ENCODE data around the gene KDM4C.
A peak's percentile ranks its signal among the peaks of the same experiment; 100 is the strongest.
"Not testable (repeated sequence)": the region's sequence is repeated elsewhere in the genome, so short reads cannot be mapped to it uniquely, and the experiment has no call there.

The KDM4C gene

GRCh38 chr9:6987381-6987780 lies 229.6 kb downstream of the KDM4C start:
- DNase-seq = no peak

DNA sequence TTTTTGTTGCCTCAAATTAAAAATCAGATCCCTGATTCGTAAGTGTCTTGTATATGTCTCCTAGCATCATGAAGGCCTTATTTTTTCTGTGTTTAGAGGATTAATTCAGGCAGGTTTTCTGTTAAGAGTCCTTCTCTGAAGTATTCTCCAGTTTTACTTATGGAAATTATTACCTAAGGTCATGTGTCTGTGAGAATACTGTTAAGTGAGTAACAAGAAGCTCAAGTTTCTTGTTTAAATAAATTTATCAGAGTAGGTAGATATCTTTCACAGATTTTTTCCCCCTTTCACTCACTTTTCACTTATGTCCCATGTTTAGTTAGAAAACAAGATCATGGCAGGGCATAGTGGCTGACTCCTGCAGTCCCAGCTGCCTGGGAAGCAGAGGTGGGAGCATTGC lies 233.6 kb downstream of the KDM4C start:
- no peak for DNase-seq

DNA sequence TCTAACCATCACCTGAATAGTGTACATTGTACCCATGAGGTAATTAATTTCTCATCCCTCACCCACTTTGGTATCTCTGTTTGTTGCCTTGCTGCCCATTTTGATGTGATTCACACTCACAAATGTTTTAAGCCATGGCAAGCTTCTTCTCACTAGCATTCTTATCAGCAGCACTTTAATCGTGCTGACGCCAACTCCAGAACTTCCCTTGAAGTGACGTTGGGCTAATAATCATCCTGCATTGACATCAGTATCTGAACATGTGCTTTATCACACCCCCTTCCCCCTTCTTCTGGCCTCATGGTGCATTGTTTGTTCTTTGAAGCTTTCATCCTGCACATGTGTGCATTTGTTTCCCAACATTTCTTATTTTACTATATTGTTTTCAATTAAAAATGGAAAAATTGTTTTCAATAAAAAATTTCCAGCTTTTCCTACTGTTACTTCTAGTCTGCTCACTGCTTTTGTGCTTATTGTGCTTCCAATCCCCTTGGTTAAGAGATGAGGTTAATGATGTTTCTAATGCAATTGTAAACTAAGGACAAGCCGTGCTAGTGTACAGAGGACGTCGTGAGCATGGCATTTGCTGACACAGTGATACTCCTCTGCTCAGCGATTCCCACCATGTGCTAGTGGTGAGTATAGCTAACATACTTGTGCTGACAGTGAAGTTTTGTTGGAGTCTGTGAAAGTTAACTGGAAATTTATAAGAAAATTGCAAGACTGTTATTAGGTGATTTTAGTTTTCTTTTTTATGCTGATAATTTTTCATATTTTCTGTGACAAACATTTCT lies 238.5 kb downstream of the KDM4C start:
- no peak for DNase-seq

GRCh38 chr9:6997330-6997729 lies 239.6 kb downstream of the KDM4C start:
- DNase-seq = peak; percentile 12

DNA sequence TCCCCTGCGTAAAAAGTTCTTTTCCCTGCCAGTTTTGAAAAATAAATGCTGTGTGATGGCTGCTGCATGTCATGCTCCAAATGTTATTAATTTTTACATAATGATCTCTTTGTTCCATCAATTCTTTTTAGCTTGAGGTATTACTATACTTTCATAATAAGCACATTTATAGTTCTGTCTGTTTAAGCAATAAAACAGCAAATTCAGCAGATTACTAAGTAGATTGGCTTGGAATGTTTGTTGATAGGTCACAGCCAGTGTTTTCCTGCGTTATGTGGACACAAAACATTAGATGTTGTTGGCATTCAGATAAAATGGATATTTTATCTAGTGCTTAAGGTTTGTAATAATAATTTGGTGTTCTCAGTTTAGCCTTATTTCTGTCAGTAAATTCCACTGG lies 242.0 kb downstream of the KDM4C start:
- DNase-seq = no peak

- no peak for DNase-seq
These were observed 243.8 kb downstream of the KDM4C start for GRCh38 chr9:7001571-7001970.

- DNase-seq = no peak
These were observed 246.1 kb downstream of the KDM4C start for GRCh38 chr9:7003861-7004260.

DNA sequence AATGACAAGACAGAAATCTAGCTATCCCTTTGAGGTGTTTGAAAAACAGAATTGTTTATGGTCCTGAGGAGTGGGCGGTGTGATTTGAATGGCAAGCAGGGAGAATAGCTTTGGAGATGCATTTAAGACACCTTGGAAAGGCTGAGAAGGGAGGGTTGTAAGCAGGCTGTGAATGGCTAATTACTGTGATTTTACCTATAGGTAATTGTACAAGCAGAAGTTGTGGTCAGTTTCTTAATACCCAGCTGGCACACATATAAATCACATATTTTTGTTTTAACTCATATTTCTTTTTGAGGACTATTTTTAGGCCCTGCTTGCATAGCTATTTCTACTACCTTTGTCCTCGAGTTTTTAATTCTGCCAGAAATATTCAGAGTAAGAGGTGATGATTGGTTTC lies 248.6 kb downstream of the KDM4C start:
- no peak for DNase-seq

DNA sequence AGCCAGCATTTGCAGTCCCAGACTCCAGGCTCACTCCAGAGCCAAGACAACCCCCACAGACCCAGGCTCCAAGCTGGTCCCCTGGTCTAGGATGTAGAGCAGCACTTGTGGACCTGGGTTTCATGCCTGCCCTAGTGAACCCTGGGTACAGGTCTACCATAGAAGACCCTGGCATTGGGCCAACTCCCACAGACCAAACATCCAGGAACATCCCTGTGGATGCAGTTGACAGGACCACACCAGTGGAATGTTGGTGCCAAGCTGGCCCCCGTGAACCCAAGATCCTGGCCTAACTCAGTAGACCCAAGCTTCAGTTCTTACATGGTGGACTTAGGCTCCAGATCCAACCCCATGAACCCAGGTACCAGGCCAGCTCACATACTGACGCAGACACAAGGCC lies 250.6 kb downstream of the KDM4C start:
- DNase-seq = no peak

- no peak for DNase-seq
These were observed 251.3 kb downstream of the KDM4C start for GRCh38 chr9:7009065-7009464.

- DNase-seq = no peak
These were observed 253.8 kb downstream of the KDM4C start for GRCh38 chr9:7011395-7012067.

DNA sequence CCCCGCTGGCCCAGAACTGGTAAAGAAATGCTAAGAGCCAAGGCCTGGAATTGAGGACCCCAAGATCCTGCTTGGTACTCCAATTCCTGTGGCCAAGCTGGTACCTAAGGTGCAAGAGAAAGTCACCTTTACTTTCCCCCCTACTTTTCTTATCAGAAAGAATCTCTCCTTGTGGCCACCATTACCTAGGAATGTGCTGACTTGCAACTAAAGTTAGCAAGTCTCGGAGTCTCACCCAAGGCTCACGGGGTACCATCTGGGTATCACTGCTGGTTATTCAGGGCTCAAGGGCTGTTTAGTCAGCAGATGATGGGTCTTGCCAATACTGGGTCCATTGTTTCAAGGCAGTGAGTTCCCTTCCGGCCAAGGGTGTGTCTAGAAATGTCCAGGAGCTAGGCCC lies 270.2 kb downstream of the KDM4C start:
- no peak for DNase-seq

GRCh38 chr9:7028591-7028990 lies 270.8 kb downstream of the KDM4C start:
- no peak for DNase-seq

DNA sequence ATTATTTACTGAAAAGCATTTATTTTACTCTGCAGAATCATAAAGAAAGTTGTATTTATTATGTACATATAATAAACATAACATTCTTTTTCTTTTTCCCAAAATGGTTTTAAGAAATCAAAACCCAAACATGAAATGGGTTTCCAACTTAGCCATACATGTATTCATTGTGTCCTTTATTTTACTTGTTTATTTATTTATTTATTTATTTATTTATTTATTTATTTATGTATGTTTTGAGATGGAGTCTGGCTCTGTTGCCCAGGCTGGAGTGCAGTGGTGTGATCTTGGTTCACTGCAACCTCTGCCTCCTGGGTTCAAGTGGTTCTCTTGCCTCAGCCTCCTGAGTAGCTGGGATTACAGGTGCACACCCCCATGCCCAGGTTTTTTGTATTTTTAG lies 273.2 kb downstream of the KDM4C start:
- not testable (repeated sequence) for DNase-seq

GRCh38 chr9:7033076-7034045 lies 275.6 kb downstream of the KDM4C start:
- no peak for DNase-seq

- no peak for DNase-seq
These were observed 279.4 kb downstream of the KDM4C start for GRCh38 chr9:7037176-7037575.

DNA sequence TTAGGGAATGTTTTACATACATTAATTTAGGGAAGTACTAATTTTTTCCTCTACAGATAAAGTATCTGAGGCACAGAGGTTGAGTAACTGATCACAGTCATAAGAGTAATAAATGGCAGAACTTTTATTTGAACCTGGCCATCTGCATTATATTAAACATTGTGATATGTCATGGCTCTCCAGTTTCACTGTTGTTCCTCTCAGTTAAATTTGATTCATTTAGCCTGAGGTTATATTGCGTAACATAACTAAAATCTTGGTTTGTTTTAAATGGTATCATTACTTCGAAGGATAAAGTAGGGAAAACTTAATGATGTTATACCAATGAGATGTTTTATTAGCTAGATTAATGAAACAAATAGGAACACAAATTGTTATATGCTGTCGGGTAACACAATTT lies 284.4 kb downstream of the KDM4C start:
- DNase-seq = no peak

GRCh38 chr9:7045361-7045760 lies 287.6 kb downstream of the KDM4C start:
- no peak for DNase-seq

DNA sequence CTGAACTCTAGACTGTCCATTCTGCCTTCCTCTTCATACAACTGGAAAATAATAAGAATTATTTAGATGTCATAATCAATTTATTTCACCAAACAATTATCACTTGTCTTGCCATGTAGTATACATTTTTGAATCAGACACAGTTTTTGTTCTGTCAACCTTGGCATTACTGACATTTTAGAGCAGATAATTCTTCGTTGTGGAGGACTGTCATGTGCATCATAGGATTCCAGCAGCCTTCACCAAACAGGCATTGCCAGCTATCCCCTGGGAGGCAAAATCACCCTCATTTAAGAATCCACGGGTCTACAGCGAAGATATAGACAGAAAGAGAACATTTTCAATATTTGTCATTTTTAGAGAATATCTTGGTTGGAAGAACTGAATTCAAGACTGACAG lies 293.9 kb downstream of the KDM4C start:
- no peak for DNase-seq

DNA sequence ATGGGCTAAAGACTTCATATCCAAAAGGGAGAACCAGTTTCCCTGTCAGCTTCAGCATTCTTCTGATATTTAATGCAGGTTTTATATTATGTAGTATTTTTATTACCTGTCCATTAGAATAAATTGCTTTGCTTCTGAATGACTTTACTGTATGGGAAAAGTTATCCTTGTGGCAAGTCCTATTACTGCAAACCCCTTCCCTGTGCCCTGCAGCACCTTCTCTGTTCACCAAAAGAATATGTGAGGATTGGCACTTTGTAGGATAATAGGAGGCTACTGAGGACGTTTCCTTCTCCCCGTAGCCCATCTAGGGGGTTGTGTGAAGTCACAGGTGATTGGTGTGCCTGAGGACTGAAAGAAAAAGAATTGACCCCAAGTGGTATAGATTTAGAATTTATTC lies 296.1 kb downstream of the KDM4C start:
- no peak for DNase-seq

DNA sequence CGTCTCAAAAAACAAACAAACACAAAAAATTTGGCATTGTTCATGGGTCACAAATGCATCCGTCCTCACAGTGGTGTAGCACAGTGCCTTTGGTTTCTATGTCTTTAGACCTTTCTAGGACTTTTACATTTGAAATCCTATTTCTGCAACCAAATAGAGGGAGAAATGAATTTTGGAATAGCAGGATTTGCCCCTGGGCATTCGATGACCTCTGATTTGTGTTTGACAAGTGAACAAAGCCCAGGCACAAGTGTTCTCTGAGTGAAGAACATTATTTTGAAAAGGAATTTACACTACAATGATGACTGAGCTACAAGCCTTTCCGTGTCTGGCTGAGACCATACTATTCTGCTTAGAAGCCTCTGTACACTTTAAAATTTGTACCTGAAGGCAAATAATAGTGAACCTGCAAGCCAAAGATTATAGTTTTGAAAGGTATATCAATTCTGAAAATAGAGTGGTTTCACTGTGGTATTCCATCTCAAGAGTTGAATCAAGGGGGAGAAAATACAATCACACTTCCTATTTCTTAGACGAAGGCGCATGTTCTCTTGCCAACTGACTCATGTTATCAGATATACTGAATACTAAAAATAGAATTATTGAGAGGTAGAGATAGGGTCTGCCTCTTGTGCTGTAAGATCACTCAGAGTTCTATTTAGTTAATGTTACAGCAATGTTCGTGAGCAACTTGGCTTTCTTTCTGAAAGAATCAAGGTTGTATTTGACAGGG lies 297.6 kb downstream of the KDM4C start:
- no peak for DNase-seq

GRCh38 chr9:7056254-7056653 lies 298.5 kb downstream of the KDM4C start:
- DNase-seq = no peak

DNA sequence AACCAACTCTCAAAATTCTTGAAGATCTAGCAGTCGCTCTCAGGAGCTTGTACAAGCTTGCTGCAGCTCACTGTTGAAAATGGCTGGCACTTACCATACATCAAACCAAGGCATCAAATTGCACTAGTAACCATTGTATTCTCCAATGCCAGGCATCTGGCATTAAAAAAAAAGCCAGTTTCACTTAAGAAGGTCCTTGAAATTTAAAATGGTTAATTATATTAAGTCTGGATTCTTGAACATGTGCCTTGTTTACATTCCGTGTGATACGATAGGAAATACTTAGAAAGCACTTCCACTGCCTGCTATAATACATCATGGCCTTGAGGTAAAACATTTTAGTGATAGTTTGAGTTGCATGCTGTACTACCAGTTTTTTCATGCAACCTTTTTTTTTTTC lies 300.7 kb downstream of the KDM4C start:
- DNase-seq = no peak

Data from NCI-H226 (cell line).